Loucy (cell line): ENCODE measurements around the gene HSD17B12.

Experiments
- H2AFZ ChIP-seq: fragments of 200-600 bp; sonication (generic); 2 replicates; pipeline ENCODE4 v1.6.0; 2016; ENCODE audit warnings: antibody characterized with exemption, mild to moderate bottlenecking, low read length, moderate library complexity
- H3F3A ChIP-seq: fragments of 200-600 bp; 2 replicates; pipeline ENCODE4 v1.6.0; 2016; ENCODE audit warnings: antibody characterized with exemption, low read depth, mild to moderate bottlenecking
- H3K27me3 ChIP-seq: fragments of 200-600 bp; sonication (generic); 2 replicates; pipeline ENCODE4 v1.6.1; 2014; ENCODE audit warnings: low read length, mild to moderate bottlenecking; ENCODE audit not compliant: insufficient read depth, poor library complexity, severe bottlenecking
- H3K36me3 ChIP-seq: fragments of 200-600 bp; sonication (generic); 2 replicates; pipeline ENCODE4 v1.6.1; 2016; ENCODE audit warnings: low read length; ENCODE audit not compliant: insufficient read depth
- H3K4me1 ChIP-seq: fragments of 200-600 bp; sonication (generic); 2 replicates; pipeline ENCODE4 v1.5.1; 2014; ENCODE audit warnings: low read length, mild to moderate bottlenecking; ENCODE audit not compliant: insufficient read depth, poor library complexity, severe bottlenecking
- H3K4me2 ChIP-seq: fragments of 200-600 bp; sonication (generic); 2 replicates; pipeline ENCODE4 v1.6.0; 2014; ENCODE audit warnings: antibody characterized with exemption, low read length, low read depth, mild to moderate bottlenecking; ENCODE audit not compliant: poor library complexity, severe bottlenecking
- H3K4me3 ChIP-seq: fragments of 200-600 bp; sonication (generic); 2 replicates; pipeline ENCODE4 v1.5.1; 2014; ENCODE audit warnings: low read length, mild to moderate bottlenecking, mixed read lengths; ENCODE audit not compliant: poor library complexity, severe bottlenecking
- H3K79me2 ChIP-seq: fragments of 200-600 bp; sonication (generic); 2 replicates; pipeline ENCODE4 v1.6.1; 2014; ENCODE audit warnings: low read length; ENCODE audit not compliant: insufficient read depth
- H3K9ac ChIP-seq: fragments of 200-600 bp; sonication (generic); 2 replicates; pipeline ENCODE4 v1.6.0; 2014; ENCODE audit warnings: mild to moderate bottlenecking, low read depth, low read length, moderate library complexity; ENCODE audit not compliant: poor library complexity, severe bottlenecking
- H3K9me2 ChIP-seq: fragments of 200-600 bp; sonication (generic); replicated peaks from 2 replicates; pipeline ENCODE4 v1.6.1; 2016; ENCODE audit warnings: low read depth, low read length, mixed read lengths
- H3K9me3 ChIP-seq: fragments of 200-600 bp; sonication (generic); 2 replicates; pipeline ENCODE4 v1.6.1; 2014; ENCODE audit warnings: mild to moderate bottlenecking, antibody characterized with exemption, low read length, low read depth; ENCODE audit not compliant: insufficient read depth
- H4K20me1 ChIP-seq: fragments of 200-600 bp; sonication (generic); 2 replicates; pipeline ENCODE4 v1.6.0; 2014; ENCODE audit warnings: antibody characterized with exemption, low read length, mild to moderate bottlenecking; ENCODE audit not compliant: insufficient read depth, poor library complexity, severe bottlenecking
- EZH2phosphoT487 ChIP-seq: fragments of 200-600 bp; IDR thresholded peaks from 2 replicates; pipeline ENCODE4 v1.6.1; 2018; ENCODE audit warnings: antibody characterized with exemption, mild to moderate bottlenecking, moderate library complexity, borderline replicate concordance
- TF ChIP-seq, protein P1 (sequence below): fragments of 200-600 bp; sonication (generic); conservative IDR thresholded peaks from 2 replicates; pipeline ENCODE4 v1.5.1; 2014; ENCODE audit warnings: mild to moderate bottlenecking, antibody characterized with exemption, low read length

Gene HSD17B12

GRCh38 chr11:43697679-43698078, 17.1 kb downstream of the HSD17B12 start:
- H3K79me2 ChIP-seq = peaks cover 9% of the 10 kb centered on the region
- TF ChIP-seq, protein P1, sequence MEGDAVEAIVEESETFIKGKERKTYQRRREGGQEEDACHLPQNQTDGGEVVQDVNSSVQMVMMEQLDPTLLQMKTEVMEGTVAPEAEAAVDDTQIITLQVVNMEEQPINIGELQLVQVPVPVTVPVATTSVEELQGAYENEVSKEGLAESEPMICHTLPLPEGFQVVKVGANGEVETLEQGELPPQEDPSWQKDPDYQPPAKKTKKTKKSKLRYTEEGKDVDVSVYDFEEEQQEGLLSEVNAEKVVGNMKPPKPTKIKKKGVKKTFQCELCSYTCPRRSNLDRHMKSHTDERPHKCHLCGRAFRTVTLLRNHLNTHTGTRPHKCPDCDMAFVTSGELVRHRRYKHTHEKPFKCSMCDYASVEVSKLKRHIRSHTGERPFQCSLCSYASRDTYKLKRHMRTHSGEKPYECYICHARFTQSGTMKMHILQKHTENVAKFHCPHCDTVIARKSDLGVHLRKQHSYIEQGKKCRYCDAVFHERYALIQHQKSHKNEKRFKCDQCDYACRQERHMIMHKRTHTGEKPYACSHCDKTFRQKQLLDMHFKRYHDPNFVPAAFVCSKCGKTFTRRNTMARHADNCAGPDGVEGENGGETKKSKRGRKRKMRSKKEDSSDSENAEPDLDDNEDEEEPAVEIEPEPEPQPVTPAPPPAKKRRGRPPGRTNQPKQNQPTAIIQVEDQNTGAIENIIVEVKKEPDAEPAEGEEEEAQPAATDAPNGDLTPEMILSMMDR = no peak
- no peak for TF ChIP-seq EZH2phosphoT487

GRCh38 chr11:43699870-43700269, 19.3 kb downstream of the HSD17B12 start:
- TF ChIP-seq, protein P1 = no peak
- no peak for TF ChIP-seq EZH2phosphoT487
- Histone ChIP-seq H3K9me2 (no peaks in the 10 kb centered on the region), H3K27me3 (no peaks in the 10 kb centered on the region), H4K20me1 (peaks cover 7% of the 10 kb centered on the region), H3K4me1 (peaks cover 5% of the 10 kb centered on the region), H3K9ac (no peak overlapping the region), H3K36me3 (no peaks in the 10 kb centered on the region), H3K4me2 (no peak overlapping the region), H3K79me2 (peaks cover 11% of the 10 kb centered on the region), H3F3A (peaks cover 3% of the 10 kb centered on the region; the same call in 1 of the 2 replicates), H2AFZ (no peak overlapping the region), H3K4me3 (no peak overlapping the region), H3K9me3 (peaks cover 4% of the 10 kb centered on the region; the same call in 1 of the 2 replicates)

More at GRCh38 chr11:43697679-43698078, 17.1 kb downstream of the HSD17B12 start:
- Histone ChIP-seq H3K36me3 (no peaks in the 10 kb centered on the region), H3K4me3 (no peak overlapping the region), H3K9ac (no peak overlapping the region), H3K9me2 (no peaks in the 10 kb centered on the region), H3K4me1 (peaks cover 23% of the 10 kb centered on the region), H3K4me2 (no peak overlapping the region), H2AFZ (no peak overlapping the region), H3F3A (peaks cover 3% of the 10 kb centered on the region; the same call in 1 of the 2 replicates), H4K20me1 (peaks cover 7% of the 10 kb centered on the region), H3K27me3 (no peaks in the 10 kb centered on the region), H3K9me3 (peaks cover 4% of the 10 kb centered on the region; the same call in 1 of the 2 replicates)

DNA sequence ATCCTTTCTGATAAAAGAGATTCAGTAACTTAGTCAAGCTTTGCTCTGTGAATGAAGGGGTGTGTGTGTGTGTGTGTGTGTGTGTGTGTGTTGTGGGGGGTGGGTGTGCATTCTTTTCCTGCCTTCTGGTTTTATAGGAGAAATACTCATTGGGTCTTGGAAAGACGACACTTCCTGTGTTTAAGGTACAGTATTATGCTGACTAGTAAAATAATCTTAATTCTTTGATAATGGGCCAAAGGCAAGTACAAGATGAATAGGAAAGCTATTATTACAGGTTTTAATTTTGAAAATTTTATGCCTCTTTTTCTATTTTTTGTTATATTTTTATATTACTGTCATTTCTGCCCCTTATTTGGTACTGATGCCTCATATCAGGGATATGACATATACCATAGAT, 26.1 kb downstream of the HSD17B12 start:
- no peak overlapping the region for H3K4me2 ChIP-seq
- peaks cover 15% of the 10 kb centered on the region for H3K79me2 ChIP-seq
- H3K9me2 ChIP-seq = no peaks in the 10 kb centered on the region
- no peaks in the 10 kb centered on the region for H3K4me1 ChIP-seq
- TF ChIP-seq EZH2phosphoT487 = no peak
- H2AFZ ChIP-seq = no peak overlapping the region
- no peak overlapping the region for H3K4me3 ChIP-seq
- H3F3A ChIP-seq = no peaks in the 10 kb centered on the region
- H4K20me1 ChIP-seq = no peaks in the 10 kb centered on the region
- no peak overlapping the region for H3K9ac ChIP-seq
- H3K27me3 ChIP-seq = no peaks in the 10 kb centered on the region
- H3K36me3 ChIP-seq = no peaks in the 10 kb centered on the region
- peaks cover under 1% of the 10 kb centered on the region; the same call in 1 of the 2 replicates for H3K9me3 ChIP-seq

GRCh38 chr11:43708776-43709175, 28.2 kb downstream of the HSD17B12 start:
- Histone ChIP-seq H3K9me2 (no peaks in the 10 kb centered on the region), H3K79me2 (peaks cover 8% of the 10 kb centered on the region; the same call in 1 of the 2 replicates), H3K9me3 (no peaks in the 10 kb centered on the region)

More at GRCh38 chr11:43708776-43709175, 28.2 kb downstream of the HSD17B12 start:
- H3K4me2 ChIP-seq = no peak overlapping the region
- H3K4me1 ChIP-seq = no peaks in the 10 kb centered on the region
- H3K9ac ChIP-seq = no peak overlapping the region
- no peaks in the 10 kb centered on the region for H3F3A ChIP-seq
- H4K20me1 ChIP-seq = no peaks in the 10 kb centered on the region
- H3K27me3 ChIP-seq = no peaks in the 10 kb centered on the region
- no peak overlapping the region for H2AFZ ChIP-seq
- H3K36me3 ChIP-seq = no peaks in the 10 kb centered on the region
- TF ChIP-seq, protein P1 = peak; percentile 64
- no peak for TF ChIP-seq EZH2phosphoT487
- no peak overlapping the region for H3K4me3 ChIP-seq
